ENCODE data around the gene C17orf58.

The C17orf58 gene

DNA sequence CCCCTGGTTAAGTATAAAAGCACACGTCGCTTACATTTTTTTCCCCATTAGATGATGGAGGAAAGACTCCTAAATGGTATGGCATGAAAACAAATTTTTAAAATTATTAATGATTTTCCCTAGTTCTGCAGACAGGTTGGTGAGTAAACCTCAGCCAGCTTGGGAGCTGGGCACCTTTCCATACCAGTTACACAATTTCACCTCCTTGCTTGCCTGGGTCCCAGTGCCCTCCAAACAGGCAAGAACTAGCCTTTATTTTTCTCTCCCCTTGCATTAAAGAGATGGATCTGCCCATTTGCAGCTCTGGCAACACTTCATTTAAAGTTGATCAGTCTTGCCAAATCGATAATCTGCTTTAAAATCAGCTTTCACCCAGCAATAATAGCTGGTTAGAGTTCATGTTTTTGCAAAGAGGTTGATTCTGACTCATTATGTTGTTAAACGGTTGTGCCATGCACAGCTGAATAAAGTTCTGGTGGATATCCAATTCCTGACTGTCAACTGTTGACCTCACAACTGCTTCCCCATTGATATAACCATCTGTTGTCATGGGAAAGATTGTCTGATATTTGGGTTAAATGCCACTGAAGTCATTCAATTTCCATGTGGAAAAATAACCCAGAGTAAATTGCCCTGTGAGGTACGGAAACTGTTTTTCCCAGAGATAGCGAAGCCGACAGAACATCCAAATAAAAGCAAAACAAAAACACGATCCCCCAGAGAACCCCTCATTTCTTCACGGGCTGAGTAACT, 1.3 kb downstream of the C17orf58 start:
- H3K4me3 ChIP-seq (ENCODE audit: low read depth, low read length) = peak overlapping the region; percentile 79
- no peak for DNase-seq
- no peaks in the 10 kb centered on the region for H3K36me3 ChIP-seq
- H3K9me3 ChIP-seq = no peaks in the 10 kb centered on the region
- peaks cover 7% of the 10 kb centered on the region for H3K4me1 ChIP-seq
- H3K27me3 ChIP-seq = no peaks in the 10 kb centered on the region
- TF ChIP-seq, protein P1, sequence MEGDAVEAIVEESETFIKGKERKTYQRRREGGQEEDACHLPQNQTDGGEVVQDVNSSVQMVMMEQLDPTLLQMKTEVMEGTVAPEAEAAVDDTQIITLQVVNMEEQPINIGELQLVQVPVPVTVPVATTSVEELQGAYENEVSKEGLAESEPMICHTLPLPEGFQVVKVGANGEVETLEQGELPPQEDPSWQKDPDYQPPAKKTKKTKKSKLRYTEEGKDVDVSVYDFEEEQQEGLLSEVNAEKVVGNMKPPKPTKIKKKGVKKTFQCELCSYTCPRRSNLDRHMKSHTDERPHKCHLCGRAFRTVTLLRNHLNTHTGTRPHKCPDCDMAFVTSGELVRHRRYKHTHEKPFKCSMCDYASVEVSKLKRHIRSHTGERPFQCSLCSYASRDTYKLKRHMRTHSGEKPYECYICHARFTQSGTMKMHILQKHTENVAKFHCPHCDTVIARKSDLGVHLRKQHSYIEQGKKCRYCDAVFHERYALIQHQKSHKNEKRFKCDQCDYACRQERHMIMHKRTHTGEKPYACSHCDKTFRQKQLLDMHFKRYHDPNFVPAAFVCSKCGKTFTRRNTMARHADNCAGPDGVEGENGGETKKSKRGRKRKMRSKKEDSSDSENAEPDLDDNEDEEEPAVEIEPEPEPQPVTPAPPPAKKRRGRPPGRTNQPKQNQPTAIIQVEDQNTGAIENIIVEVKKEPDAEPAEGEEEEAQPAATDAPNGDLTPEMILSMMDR (IDR thresholded peaks at IDR 0.05; ENCODE audit: low read depth, low read length) = no peak

DNA sequence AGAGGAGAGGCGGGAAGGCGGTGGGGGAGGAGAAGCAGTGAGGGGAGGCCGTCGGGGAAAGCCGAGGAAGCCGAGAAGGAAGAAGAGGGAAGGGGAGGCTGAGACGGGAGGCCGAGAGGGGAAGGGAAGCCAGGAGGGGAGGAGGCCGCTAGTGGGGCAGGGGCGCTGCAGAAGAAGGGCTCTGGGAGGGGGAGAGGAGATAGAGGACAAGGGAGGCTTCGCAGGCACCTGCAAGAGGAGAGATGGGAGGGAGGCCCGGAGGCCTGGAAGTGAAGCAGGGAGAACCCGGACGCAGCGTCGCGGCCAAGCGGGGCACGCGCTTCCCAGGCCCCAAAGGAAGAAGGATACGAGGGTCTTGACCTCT, 2.3 kb downstream of the C17orf58 start:
- TF ChIP-seq, protein P1 (IDR thresholded peaks at IDR 0.05; ENCODE audit: low read depth, low read length) = no peak
- Histone ChIP-seq H3K36me3 (no peaks in the 10 kb centered on the region), H3K27me3 (no peaks in the 10 kb centered on the region), H3K9me3 (no peaks in the 10 kb centered on the region), H3K4me3 (ENCODE audit: low read depth, low read length) (peak overlapping the region; percentile 70), H3K4me1 (peaks cover 7% of the 10 kb centered on the region)
- peak; percentile 37 for DNase-seq

DNA sequence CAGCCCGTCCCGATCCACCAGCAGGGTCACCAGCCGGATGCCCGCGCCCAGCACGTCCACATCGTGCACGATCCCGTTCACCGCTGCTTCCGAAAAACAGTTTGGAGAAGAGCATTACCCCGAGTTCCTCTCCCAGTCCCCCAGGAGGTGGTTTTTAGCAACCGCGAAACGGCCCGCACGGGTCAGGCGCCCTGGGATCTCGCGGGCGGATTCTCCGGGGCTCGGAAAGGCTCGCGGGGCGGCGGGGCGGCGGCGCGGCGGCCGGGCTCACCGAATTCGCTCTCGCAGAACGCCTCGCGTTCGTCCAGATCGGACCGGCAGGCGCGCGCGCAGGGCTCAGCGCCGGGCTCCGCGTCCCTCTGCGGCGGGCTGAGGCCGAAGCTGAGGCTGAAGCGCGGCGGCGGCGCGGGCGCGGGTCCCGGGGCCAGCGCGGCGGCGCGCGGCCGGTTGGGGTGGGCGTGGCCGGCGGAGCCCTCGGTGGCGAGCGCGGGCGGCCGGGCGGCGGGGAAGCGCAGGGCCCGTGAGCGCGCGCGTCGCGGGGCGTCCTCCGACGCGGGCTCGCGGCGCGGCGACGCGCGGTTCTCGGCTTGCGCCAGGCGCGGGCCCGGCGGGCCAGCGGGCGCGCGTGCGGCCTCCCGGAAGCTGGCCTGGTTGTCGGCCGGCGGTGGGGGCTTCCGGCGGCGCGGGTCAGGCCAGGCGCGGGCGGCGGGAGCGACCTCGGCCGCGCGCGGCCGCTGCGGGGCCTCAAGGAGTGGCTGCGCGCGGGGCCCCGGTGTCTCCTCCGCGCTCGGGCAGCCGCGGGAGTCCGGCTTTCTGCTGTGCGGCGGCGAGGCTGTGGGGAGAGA, 2.9 kb downstream of the C17orf58 start:
- H3K36me3 ChIP-seq = no peaks in the 10 kb centered on the region
- peak; percentile 87 for DNase-seq
- H3K27me3 ChIP-seq = no peaks in the 10 kb centered on the region
- no peaks in the 10 kb centered on the region for H3K9me3 ChIP-seq
- peaks cover 7% of the 10 kb centered on the region for H3K4me1 ChIP-seq
- TF ChIP-seq, protein P1 (IDR thresholded peaks at IDR 0.05; ENCODE audit: low read depth, low read length) = no peak; the same call in 1 of the 2 replicates
- H3K4me3 ChIP-seq (ENCODE audit: low read depth, low read length) = peak overlapping the region; percentile 80

DNA sequence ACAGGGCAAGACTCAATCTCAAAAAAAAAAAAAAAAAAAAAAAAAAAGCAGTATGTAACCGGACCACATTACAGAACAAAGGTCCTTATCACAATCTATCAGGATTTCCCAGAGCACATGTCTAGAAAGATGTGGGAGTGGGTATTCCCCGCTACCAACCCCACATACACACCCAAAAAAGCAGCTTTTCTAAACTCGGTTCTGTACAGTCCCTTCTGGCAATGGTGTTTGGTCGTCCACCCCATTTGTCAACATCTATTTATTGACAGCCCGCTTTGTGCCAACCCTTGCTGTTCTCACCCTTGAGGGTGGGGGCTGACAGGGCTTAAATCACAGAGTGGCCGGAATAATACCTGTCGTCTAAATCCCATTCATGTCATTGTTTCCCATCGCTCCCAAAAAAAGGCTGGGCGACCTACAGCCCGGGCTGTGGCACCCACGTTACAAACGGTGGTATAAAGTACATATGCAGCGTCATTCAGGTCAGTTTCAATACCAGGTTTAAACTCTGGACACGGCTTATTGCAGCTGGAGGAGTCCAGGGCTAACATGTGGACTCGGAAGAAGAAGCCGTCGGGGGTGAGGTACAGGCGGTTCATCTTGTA, 3.6 kb downstream of the C17orf58 start:
- Histone ChIP-seq H3K9me3 (no peaks in the 10 kb centered on the region), H3K36me3 (no peaks in the 10 kb centered on the region), H3K4me1 (peaks cover 7% of the 10 kb centered on the region), H3K27me3 (no peaks in the 10 kb centered on the region), H3K4me3 (ENCODE audit: low read depth, low read length) (peak overlapping the region; percentile 80)
- TF ChIP-seq, protein P1 (IDR thresholded peaks at IDR 0.05; ENCODE audit: low read depth, low read length) = no peak
- no peak for DNase-seq

DNA sequence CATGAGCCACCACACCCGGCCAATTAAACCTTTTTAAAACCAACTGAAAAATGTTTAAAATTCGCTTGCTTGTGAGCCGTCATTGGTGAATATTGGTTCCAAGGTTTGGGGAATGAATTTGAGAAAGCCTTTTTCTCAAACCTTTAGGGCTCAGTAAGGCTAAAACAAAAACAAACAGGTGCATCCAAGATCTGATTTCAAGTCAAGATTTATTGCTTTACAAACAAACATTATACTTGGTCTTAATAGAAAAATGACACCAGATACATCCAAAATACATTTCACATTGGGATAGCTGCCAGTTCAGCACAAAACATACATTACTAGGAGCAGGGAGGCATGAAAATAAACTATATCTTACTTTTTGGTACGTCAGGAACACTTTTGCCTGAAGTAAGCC, 5.4 kb downstream of the C17orf58 start:
- TF ChIP-seq, protein P1 (IDR thresholded peaks at IDR 0.05; ENCODE audit: low read depth, low read length) = no peak
- no peak overlapping the region for H3K4me3 ChIP-seq (ENCODE audit: low read depth, low read length)
- H3K36me3 ChIP-seq = no peaks in the 10 kb centered on the region
- H3K4me1 ChIP-seq = peaks cover 7% of the 10 kb centered on the region
- H3K27me3 ChIP-seq = no peaks in the 10 kb centered on the region
- no peak for DNase-seq
- no peaks in the 10 kb centered on the region for H3K9me3 ChIP-seq
